Measurements from ENCODE around the gene SLC35G1. TPM values are rescaled to one million over a fixed set of nuclear protein-coding genes. Genes with fewer than 3 reads are reported as not detected.

SLC35G1 gene
- total and polyA plus RNA-seq, 2 of the 13 experiments (the other 11 are each of a cell fraction or from before 2014, with no cell fraction given), result 2.5 to 4.5 TPM

DNA sequence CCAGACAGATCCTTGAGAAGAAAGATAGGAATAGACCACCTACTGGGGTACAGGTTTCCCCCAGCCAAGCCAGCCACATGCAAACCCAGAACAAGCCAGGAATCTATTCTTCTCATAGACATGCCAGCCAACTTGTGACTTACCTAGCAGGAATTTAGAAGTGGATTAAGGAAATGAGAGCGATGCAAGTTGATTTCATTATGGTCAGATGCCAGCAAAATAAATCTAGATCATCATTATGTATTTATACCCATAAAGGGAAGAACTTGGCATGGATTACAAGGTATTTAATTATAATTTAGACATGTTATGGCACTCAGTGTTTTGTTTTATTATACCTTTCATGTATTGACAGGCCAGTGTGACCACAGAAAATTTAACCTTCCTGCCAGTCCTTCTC lies 32.8 kb downstream of the SLC35G1 start:
- DNase-seq (ENCODE audit: low spot score) (no peak), ATAC-seq (no peak), FAIRE-seq (no peak)
- no peaks in the 10 kb centered on the region for H3K79me2 ChIP-seq (ENCODE audit: insufficient read depth, low read length)
- in situ Hi-C loops (cut with HindIII; ENCODE audit: extremely low pct_ligation_motif_present, low pct_unique_long_range_greater_than_20kb) (no loop called here), intact Hi-C loops (cut with micrococcal nuclease; ENCODE audit: unreplicated experiment) (no loop called here)
- ChIA-PET POLR2A (no interaction called here), CTCF (ENCODE audit: low intra/inter-chr PET ratio, low total read pairs) (no interaction called here)
- no peak overlapping the region for H2AFZ ChIP-seq (ENCODE audit: low read length)
- no peaks in the 10 kb centered on the region for H4K20me1 ChIP-seq (ENCODE audit: insufficient read depth, low read length)
- no peaks in the 10 kb centered on the region for H3K27me3 ChIP-seq (ENCODE audit: control insufficient read depth in 1 of 2, insufficient read depth in 2 of 2, low read length in 2 of 2)
- H3K27ac ChIP-seq (ENCODE audit: extremely low read length, insufficient read depth, low read length), result no peak overlapping the region
- H3K4me3 ChIP-seq (replicated peaks in 1 of 3; ENCODE audit: insufficient read depth in 1 of 3, low read depth in 2 of 3, low read length in 3 of 3), result no peak overlapping the region
- H3K4me2 ChIP-seq (ENCODE audit: low read depth, low read length), result no peak overlapping the region
- no peaks in the 10 kb centered on the region for H3K36me3 ChIP-seq (replicated peaks in 1 of 2; ENCODE audit: control insufficient read depth in 1 of 2, insufficient read depth in 2 of 2, low read length in 2 of 2)
- no peak overlapping the region for H3K9ac ChIP-seq (ENCODE audit: insufficient read depth, low read depth, low read length)
- whole genome bisulfite sequencing (ENCODE audit: low lambda C conversion rate), result 0% methylated on average over 1 of the region's 1 CpG
- BruUV-seq (replicated peaks), result no TSS peak
- H3K9me3 ChIP-seq (ENCODE audit: low read length), result no peaks in the 10 kb centered on the region
- no peaks in the 10 kb centered on the region for H3K4me1 ChIP-seq (ENCODE audit: insufficient read depth, low read length)
- TF ChIP-seq ETV6 (CRISPR knock-in tag; conservative IDR thresholded peaks at IDR 0.05), result no peak
- TF ChIP-seq, protein P1, sequence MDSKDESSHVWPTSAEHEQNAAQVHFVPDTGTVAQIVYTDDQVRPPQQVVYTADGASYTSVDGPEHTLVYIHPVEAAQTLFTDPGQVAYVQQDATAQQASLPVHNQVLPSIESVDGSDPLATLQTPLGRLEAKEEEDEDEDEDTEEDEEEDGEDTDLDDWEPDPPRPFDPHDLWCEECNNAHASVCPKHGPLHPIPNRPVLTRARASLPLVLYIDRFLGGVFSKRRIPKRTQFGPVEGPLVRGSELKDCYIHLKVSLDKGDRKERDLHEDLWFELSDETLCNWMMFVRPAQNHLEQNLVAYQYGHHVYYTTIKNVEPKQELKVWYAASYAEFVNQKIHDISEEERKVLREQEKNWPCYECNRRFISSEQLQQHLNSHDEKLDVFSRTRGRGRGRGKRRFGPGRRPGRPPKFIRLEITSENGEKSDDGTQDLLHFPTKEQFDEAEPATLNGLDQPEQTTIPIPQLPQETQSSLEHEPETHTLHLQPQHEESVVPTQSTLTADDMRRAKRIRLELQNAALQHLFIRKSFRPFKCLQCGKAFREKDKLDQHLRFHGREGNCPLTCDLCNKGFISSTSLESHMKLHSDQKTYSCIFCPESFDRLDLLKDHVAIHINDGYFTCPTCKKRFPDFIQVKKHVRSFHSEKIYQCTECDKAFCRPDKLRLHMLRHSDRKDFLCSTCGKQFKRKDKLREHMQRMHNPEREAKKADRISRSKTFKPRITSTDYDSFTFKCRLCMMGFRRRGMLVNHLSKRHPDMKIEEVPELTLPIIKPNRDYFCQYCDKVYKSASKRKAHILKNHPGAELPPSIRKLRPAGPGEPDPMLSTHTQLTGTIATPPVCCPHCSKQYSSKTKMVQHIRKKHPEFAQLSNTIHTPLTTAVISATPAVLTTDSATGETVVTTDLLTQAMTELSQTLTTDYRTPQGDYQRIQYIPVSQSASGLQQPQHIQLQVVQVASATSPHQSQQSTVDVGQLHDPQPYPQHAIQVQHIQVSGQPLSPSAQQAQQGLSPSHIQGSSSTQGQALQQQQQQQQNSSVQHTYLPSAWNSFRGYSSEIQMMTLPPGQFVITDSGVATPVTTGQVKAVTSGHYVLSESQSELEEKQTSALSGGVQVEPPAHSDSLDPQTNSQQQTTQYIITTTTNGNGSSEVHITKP (CRISPR knock-in tag; IDR thresholded peaks at IDR 0.05; ENCODE audit: low read depth), result no peak
- TF ChIP-seq, protein P2, sequence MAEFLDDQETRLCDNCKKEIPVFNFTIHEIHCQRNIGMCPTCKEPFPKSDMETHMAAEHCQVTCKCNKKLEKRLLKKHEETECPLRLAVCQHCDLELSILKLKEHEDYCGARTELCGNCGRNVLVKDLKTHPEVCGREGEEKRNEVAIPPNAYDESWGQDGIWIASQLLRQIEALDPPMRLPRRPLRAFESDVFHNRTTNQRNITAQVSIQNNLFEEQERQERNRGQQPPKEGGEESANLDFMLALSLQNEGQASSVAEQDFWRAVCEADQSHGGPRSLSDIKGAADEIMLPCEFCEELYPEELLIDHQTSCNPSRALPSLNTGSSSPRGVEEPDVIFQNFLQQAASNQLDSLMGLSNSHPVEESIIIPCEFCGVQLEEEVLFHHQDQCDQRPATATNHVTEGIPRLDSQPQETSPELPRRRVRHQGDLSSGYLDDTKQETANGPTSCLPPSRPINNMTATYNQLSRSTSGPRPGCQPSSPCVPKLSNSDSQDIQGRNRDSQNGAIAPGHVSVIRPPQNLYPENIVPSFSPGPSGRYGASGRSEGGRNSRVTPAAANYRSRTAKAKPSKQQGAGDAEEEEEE (CRISPR knock-in tag; IDR thresholded peaks at IDR 0.05; ENCODE audit: borderline replicate concordance), result no peak
- TF ChIP-seq, protein P3, sequence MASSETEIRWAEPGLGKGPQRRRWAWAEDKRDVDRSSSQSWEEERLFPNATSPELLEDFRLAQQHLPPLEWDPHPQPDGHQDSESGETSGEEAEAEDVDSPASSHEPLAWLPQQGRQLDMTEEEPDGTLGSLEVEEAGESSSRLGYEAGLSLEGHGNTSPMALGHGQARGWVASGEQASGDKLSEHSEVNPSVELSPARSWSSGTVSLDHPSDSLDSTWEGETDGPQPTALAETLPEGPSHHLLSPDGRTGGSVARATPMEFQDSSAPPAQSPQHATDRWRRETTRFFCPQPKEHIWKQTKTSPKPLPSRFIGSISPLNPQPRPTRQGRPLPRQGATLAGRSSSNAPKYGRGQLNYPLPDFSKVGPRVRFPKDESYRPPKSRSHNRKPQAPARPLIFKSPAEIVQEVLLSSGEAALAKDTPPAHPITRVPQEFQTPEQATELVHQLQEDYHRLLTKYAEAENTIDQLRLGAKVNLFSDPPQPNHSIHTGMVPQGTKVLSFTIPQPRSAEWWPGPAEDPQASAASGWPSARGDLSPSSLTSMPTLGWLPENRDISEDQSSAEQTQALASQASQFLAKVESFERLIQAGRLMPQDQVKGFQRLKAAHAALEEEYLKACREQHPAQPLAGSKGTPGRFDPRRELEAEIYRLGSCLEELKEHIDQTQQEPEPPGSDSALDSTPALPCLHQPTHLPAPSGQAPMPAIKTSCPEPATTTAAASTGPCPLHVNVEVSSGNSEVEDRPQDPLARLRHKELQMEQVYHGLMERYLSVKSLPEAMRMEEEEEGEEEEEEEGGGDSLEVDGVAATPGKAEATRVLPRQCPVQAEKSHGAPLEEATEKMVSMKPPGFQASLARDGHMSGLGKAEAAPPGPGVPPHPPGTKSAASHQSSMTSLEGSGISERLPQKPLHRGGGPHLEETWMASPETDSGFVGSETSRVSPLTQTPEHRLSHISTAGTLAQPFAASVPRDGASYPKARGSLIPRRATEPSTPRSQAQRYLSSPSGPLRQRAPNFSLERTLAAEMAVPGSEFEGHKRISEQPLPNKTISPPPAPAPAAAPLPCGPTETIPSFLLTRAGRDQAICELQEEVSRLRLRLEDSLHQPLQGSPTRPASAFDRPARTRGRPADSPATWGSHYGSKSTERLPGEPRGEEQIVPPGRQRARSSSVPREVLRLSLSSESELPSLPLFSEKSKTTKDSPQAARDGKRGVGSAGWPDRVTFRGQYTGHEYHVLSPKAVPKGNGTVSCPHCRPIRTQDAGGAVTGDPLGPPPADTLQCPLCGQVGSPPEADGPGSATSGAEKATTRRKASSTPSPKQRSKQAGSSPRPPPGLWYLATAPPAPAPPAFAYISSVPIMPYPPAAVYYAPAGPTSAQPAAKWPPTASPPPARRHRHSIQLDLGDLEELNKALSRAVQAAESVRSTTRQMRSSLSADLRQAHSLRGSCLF (CRISPR knock-in tag; IDR thresholded peaks at IDR 0.05; ENCODE audit: borderline replicate concordance), result no peak
- TF ChIP-seq ZNF367 (CRISPR knock-in tag; IDR thresholded peaks at IDR 0.05; ENCODE audit: borderline replicate concordance), result no peak

Data from HepG2 (cell line).